ENCODE data around the gene B4GALNT3. TPM values are rescaled to one million over a fixed set of nuclear protein-coding genes. Genes with fewer than 3 reads are reported as not detected.

B4GALNT3 gene
- total RNA-seq, 3 donors from 2014 or later (not counting 1 experiment from before 2014, with no cell fraction given), result 0.93 to 4.2 TPM; not detected in 1

DNA sequence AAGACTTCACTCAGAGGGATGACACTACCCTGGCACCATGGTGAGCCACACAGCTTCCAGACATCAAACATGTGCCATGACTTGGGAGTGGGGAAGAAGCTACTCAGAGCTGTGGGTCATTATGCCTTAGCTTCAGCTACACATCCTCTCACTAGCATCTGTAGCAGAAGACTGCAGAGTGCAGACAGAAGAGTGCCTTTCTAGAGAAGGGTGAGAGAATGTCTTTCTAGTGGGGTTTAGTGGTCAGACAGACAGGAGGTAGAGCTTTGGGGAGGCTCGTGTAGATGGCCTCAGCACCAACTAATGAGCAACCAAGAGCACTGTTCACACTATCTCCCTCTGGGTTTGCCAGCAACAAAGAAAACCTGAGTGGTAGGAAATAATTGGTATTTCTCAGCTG lies 4.9 kb upstream of the B4GALNT3 start:
- TF ChIP-seq CTCF (IDR thresholded peaks at IDR 0.05), result no peak
- Mint-ChIP-seq H3K4me3 (no peak overlapping the region), H3K36me3 (no peaks in the 10 kb centered on the region), H3K9me3 (no peaks in the 10 kb centered on the region), H3K27ac (peak overlapping the region; percentile 40 to 41), H3K4me1 (peaks cover 4 to 10% of the 10 kb centered on the region in 2 donors), H3K27me3 (ENCODE audit: low read depth in 2 of 2) (peaks cover 10 to 12% of the 10 kb centered on the region in 2 donors)
- DNase-seq (peak in 1 of 2 donors; percentile 47), ATAC-seq (peak in 2 of 3 donors; percentile 36 to 59)
- no peaks in the 10 kb centered on the region for H3K9me3 ChIP-seq (ENCODE audit: control insufficient read depth, insufficient read depth, low read length)
- WGBS (ENCODE audit: insufficient coverage), result 50% methylated on average over 1 of the region's 1 CpG
- H3K27me3 ChIP-seq (ENCODE audit: control insufficient read depth, insufficient read depth, low read length), result peaks cover 10% of the 10 kb centered on the region
- no peak overlapping the region for H3K4me3 ChIP-seq (ENCODE audit: low read length)
- H3K4me1 ChIP-seq (ENCODE audit: control insufficient read depth, insufficient read depth, low read length), result peaks cover 15% of the 10 kb centered on the region
- no peak overlapping the region for H3K27ac ChIP-seq (ENCODE audit: low read length)
- intact Hi-C loops (cut with micrococcal nuclease), result no loop called here
- H3K36me3 ChIP-seq (ENCODE audit: control insufficient read depth, insufficient read depth, low read length), result no peaks in the 10 kb centered on the region

- TF ChIP-seq CTCF (IDR thresholded peaks at IDR 0.05), result no peak
- H3K4me1 ChIP-seq (ENCODE audit: control insufficient read depth, insufficient read depth, low read length), result peaks cover 18% of the 10 kb centered on the region
- H3K4me3 Mint-ChIP-seq, result no peak overlapping the region
- intact Hi-C loops (cut with micrococcal nuclease), result no loop called here
- no peak overlapping the region for H3K27ac Mint-ChIP-seq
- no peaks in the 10 kb centered on the region for H3K9me3 ChIP-seq (ENCODE audit: control insufficient read depth, insufficient read depth, low read length)
- H3K27me3 Mint-ChIP-seq (ENCODE audit: low read depth in 2 of 2), result peaks cover 10 to 13% of the 10 kb centered on the region in 2 donors
- H3K36me3 ChIP-seq (ENCODE audit: control insufficient read depth, insufficient read depth, low read length), result no peaks in the 10 kb centered on the region
- DNase-seq, result no peak
- WGBS (ENCODE audit: insufficient coverage), result 90% methylated on average over 2 of the region's 2 CpGs
- no peaks in the 10 kb centered on the region for H3K36me3 Mint-ChIP-seq
- no peak for ATAC-seq
- peaks cover 5 to 11% of the 10 kb centered on the region in 2 donors for H3K4me1 Mint-ChIP-seq
- H3K27me3 ChIP-seq (ENCODE audit: control insufficient read depth, insufficient read depth, low read length), result peaks cover 10% of the 10 kb centered on the region
- no peak overlapping the region for H3K27ac ChIP-seq (ENCODE audit: low read length)
- H3K4me3 ChIP-seq (ENCODE audit: low read length), result no peak overlapping the region
- no peaks in the 10 kb centered on the region for H3K9me3 Mint-ChIP-seq
Measured at GRCh38 chr12:455821-456220, 3.9 kb upstream of the B4GALNT3 start.

GRCh38 chr12:457676-458075 lies 2.1 kb upstream of the B4GALNT3 start:
- H3K36me3 Mint-ChIP-seq, result no peaks in the 10 kb centered on the region
- H3K36me3 ChIP-seq (ENCODE audit: control insufficient read depth, insufficient read depth, low read length), result no peaks in the 10 kb centered on the region
- H3K4me3 ChIP-seq (ENCODE audit: low read length), result no peak overlapping the region
- H3K4me3 Mint-ChIP-seq, result no peak overlapping the region
- DNase-seq (no peak), ATAC-seq (no peak)
- no peak overlapping the region for H3K27ac ChIP-seq (ENCODE audit: low read length)
- H3K4me1 ChIP-seq (ENCODE audit: control insufficient read depth, insufficient read depth, low read length), result peaks cover 14% of the 10 kb centered on the region
- no peak for TF ChIP-seq CTCF (IDR thresholded peaks at IDR 0.05)
- H3K27me3 Mint-ChIP-seq (ENCODE audit: low read depth in 2 of 2), result peaks cover 17 to 31% of the 10 kb centered on the region in 2 donors
- no peak overlapping the region for H3K27ac Mint-ChIP-seq
- no peaks in the 10 kb centered on the region for H3K9me3 ChIP-seq (ENCODE audit: control insufficient read depth, insufficient read depth, low read length)
- no peaks in the 10 kb centered on the region for H3K9me3 Mint-ChIP-seq
- 80% methylated on average over 4 of the region's 4 CpGs for WGBS (ENCODE audit: insufficient coverage)
- peaks cover 13 to 20% of the 10 kb centered on the region in 2 donors for H3K4me1 Mint-ChIP-seq
- intact Hi-C loops (cut with micrococcal nuclease), result no loop called here
- H3K27me3 ChIP-seq (ENCODE audit: control insufficient read depth, insufficient read depth, low read length), result peaks cover 10% of the 10 kb centered on the region

GRCh38 chr12:459050-459429 lies 699 bp upstream of the B4GALNT3 start:
- WGBS (ENCODE audit: insufficient coverage), result 76% methylated on average over 5 of the region's 5 CpGs
- peaks cover 18 to 32% of the 10 kb centered on the region in 2 donors for H3K4me1 Mint-ChIP-seq
- H3K9me3 Mint-ChIP-seq, result no peaks in the 10 kb centered on the region
- H3K36me3 Mint-ChIP-seq, result no peaks in the 10 kb centered on the region
- intact Hi-C loops (cut with micrococcal nuclease), result no loop called here
- peak overlapping the region; percentile 24 for H3K4me3 ChIP-seq (ENCODE audit: low read length)
- DNase-seq (no peak), ATAC-seq (no peak)
- no peaks in the 10 kb centered on the region for H3K9me3 ChIP-seq (ENCODE audit: control insufficient read depth, insufficient read depth, low read length)
- H3K4me1 ChIP-seq (ENCODE audit: control insufficient read depth, insufficient read depth, low read length), result peaks cover 18% of the 10 kb centered on the region
- no peak overlapping the region for H3K27ac ChIP-seq (ENCODE audit: low read length)
- H3K4me3 Mint-ChIP-seq, result peak overlapping the region; percentile 77
- H3K36me3 ChIP-seq (ENCODE audit: control insufficient read depth, insufficient read depth, low read length), result no peaks in the 10 kb centered on the region
- H3K27me3 ChIP-seq (ENCODE audit: control insufficient read depth, insufficient read depth, low read length), result peaks cover 10% of the 10 kb centered on the region
- no peak for TF ChIP-seq CTCF (IDR thresholded peaks at IDR 0.05)
- H3K27me3 Mint-ChIP-seq (ENCODE audit: low read depth in 2 of 2), result peaks cover 18 to 41% of the 10 kb centered on the region in 2 donors
- H3K27ac Mint-ChIP-seq, result no peak overlapping the region

Data from natural killer cell (primary cell).